Trophoblast cell (in vitro differentiated cells and primary cell): ENCODE measurements around the gene LPXN.

ENCODE experiments used
- DNase-seq, 2 donors: peaks; one replicate each; pipeline ENCODE4 v3.0.0-alpha.2; 2016
- H2AFZ ChIP-seq: 2 replicates; pipeline ENCODE4 v1.6.1; 2013; ENCODE audit warnings: low read length, moderate library complexity, mild to moderate bottlenecking; ENCODE audit not compliant: insufficient read depth, poor library complexity
- H2AK5ac ChIP-seq: 2 replicates; pipeline ENCODE4 v1.6.1; 2013; ENCODE audit warnings: mild to moderate bottlenecking, low read length
- H2BK120ac ChIP-seq: 2 replicates; pipeline ENCODE4 v1.6.1; 2013; ENCODE audit warnings: low read length, mild to moderate bottlenecking, moderate library complexity; ENCODE audit not compliant: insufficient read depth, poor library complexity
- H2BK12ac ChIP-seq: 2 replicates; pipeline ENCODE4 v1.6.1; 2013; ENCODE audit warnings: mild to moderate bottlenecking, low read length, moderate library complexity
- H2BK5ac ChIP-seq: 2 replicates; pipeline ENCODE4 v1.6.1; 2013; ENCODE audit warnings: low read length, low read depth, moderate library complexity, mild to moderate bottlenecking; ENCODE audit not compliant: poor library complexity
- H3K14ac ChIP-seq: 2 replicates; pipeline ENCODE4 v1.6.1; 2013; ENCODE audit warnings: mild to moderate bottlenecking, low read length
- H3K18ac ChIP-seq: 2 replicates; pipeline ENCODE4 v1.6.1; 2013; ENCODE audit warnings: mild to moderate bottlenecking, low read length
- H3K23ac ChIP-seq: 2 replicates; pipeline ENCODE4 v1.6.1; 2013; ENCODE audit warnings: low read length
- H3K27ac ChIP-seq: 2 replicates; pipeline ENCODE4 v1.5.1; 2013; ENCODE audit warnings: low read depth, mild to moderate bottlenecking, inconsistent platforms, low read length, moderate library complexity
- H3K27me3 ChIP-seq: 2 replicates; pipeline ENCODE4 v1.6.1; 2013; ENCODE audit warnings: inconsistent platforms, mild to moderate bottlenecking, low read length, moderate library complexity; ENCODE audit not compliant: insufficient read depth
- H3K36me3 ChIP-seq, 2 experiments: 1 replicate in 1 of 2; 2 replicates in 1 of 2; pipeline ENCODE4 v1.6.1; 2013; ENCODE audit warnings: low read length in 2 of 2, mild to moderate bottlenecking in 2 of 2, moderate library complexity in 1 of 2; ENCODE audit not compliant: insufficient read depth in 2 of 2, control insufficient read depth in 1 of 2
- H3K4ac ChIP-seq: 2 replicates; pipeline ENCODE4 v1.6.1; 2013; ENCODE audit warnings: low read depth, mild to moderate bottlenecking, low read length, moderate library complexity
- H3K4me1 ChIP-seq, 2 experiments: 1 replicate in 1 of 2; 2 replicates in 1 of 2; pipeline ENCODE4 v1.6.1; 2013; ENCODE audit warnings: low read length in 2 of 2, mild to moderate bottlenecking in 2 of 2, moderate library complexity in 1 of 2; ENCODE audit not compliant: insufficient read depth in 2 of 2, control insufficient read depth in 1 of 2
- H3K4me2 ChIP-seq: 2 replicates; pipeline ENCODE4 v1.6.1; 2013; ENCODE audit warnings: inconsistent platforms, mild to moderate bottlenecking, low read length, moderate library complexity
- H3K4me3 ChIP-seq: 2 replicates; pipeline ENCODE4 v1.5.1; 2013; ENCODE audit warnings: mild to moderate bottlenecking, low read depth, low read length, inconsistent platforms
- H3K79me1 ChIP-seq: one replicate; pipeline ENCODE4 v1.6.1; 2013; ENCODE audit warnings: low read length
- H3K79me2 ChIP-seq: 2 replicates; pipeline ENCODE4 v1.6.1; 2013; ENCODE audit warnings: low read length, mild to moderate bottlenecking; ENCODE audit not compliant: control insufficient read depth, insufficient read depth, poor library complexity
- H3K9ac ChIP-seq: 2 replicates; pipeline ENCODE4 v1.6.1; 2013; ENCODE audit warnings: mild to moderate bottlenecking, low read length
- H3K9me3 ChIP-seq: 2 replicates; pipeline ENCODE4 v1.6.1; 2013; ENCODE audit warnings: low read depth, mild to moderate bottlenecking, control low read depth, inconsistent platforms, low read length; ENCODE audit not compliant: insufficient read depth
- H4K12ac ChIP-seq: 2 replicates; pipeline ENCODE4 v1.6.1; 2013; ENCODE audit warnings: low read depth, mild to moderate bottlenecking, low read length, moderate library complexity
- H4K8ac ChIP-seq: 2 replicates; pipeline ENCODE4 v1.6.1; 2013; ENCODE audit warnings: low read depth, mild to moderate bottlenecking, low read length, moderate library complexity
- H4K91ac ChIP-seq: one replicate; pipeline ENCODE4 v1.6.1; 2013; ENCODE audit warnings: low read depth, mild to moderate bottlenecking, low read length, moderate library complexity
- WGBS: extraction: QIAGEN DNeasy Blood & Tissue Kit; methylation state at CpG from one replicate; pipeline ENCODE4 v1.1.7; 2013; ENCODE audit warnings: missing lambda C conversion rate; ENCODE audit not compliant: insufficient read length, insufficient coverage; ENCODE audit errors: extremely low coverage; 5-methylcytosine and 5-hydroxymethylcytosine counted together

Gene LPXN

GRCh38 chr11:58560842-58561241, 14.8 kb downstream of the LPXN start:
- H3K23ac ChIP-seq, result no peak overlapping the region
- H2AK5ac ChIP-seq, result no peak overlapping the region
- no peak overlapping the region for H3K4me3 ChIP-seq
- WGBS, result no CpG with 5 or more reads among the region's 2 CpGs
- no peak overlapping the region for H2BK120ac ChIP-seq
- H4K8ac ChIP-seq, result no peak overlapping the region
- H4K12ac ChIP-seq, result no peak overlapping the region
- no peak overlapping the region for H3K4ac ChIP-seq
- H3K27me3 ChIP-seq, result no peaks in the 10 kb centered on the region
- no peak overlapping the region for H4K91ac ChIP-seq
- H3K4me2 ChIP-seq, result no peak overlapping the region
- H3K9me3 ChIP-seq, result no peaks in the 10 kb centered on the region
- H3K79me1 ChIP-seq, result no peaks in the 10 kb centered on the region
- H2AFZ ChIP-seq, result no peak overlapping the region
- H3K9ac ChIP-seq, result no peak overlapping the region
- H3K79me2 ChIP-seq, result no peaks in the 10 kb centered on the region
- H3K18ac ChIP-seq, result no peak overlapping the region
- H3K27ac ChIP-seq, result no peak overlapping the region
- H3K4me1 ChIP-seq, result no peaks in the 10 kb centered on the region
- no peak for DNase-seq
- H2BK5ac ChIP-seq, result no peak overlapping the region
- no peak overlapping the region for H2BK12ac ChIP-seq
- H3K36me3 ChIP-seq, result no peaks in the 10 kb centered on the region
- H3K14ac ChIP-seq, result no peak overlapping the region

GRCh38 chr11:58549644-58550043, 26.0 kb downstream of the LPXN start:
- WGBS, result no CpG with 5 or more reads among the region's 7 CpGs
- no peaks in the 10 kb centered on the region for H3K9me3 ChIP-seq
- no peak for DNase-seq
- no peak overlapping the region for H3K4me3 ChIP-seq
- no peak overlapping the region for H3K23ac ChIP-seq
- H2AK5ac ChIP-seq, result no peak overlapping the region
- no peaks in the 10 kb centered on the region for H3K36me3 ChIP-seq
- no peaks in the 10 kb centered on the region for H3K79me1 ChIP-seq
- no peak overlapping the region for H3K18ac ChIP-seq
- no peak overlapping the region for H3K27ac ChIP-seq
- no peak overlapping the region for H3K4me2 ChIP-seq
- H3K79me2 ChIP-seq, result no peaks in the 10 kb centered on the region
- H3K4me1 ChIP-seq, result no peaks in the 10 kb centered on the region
- no peak overlapping the region for H2AFZ ChIP-seq
- H4K91ac ChIP-seq, result no peak overlapping the region
- no peak overlapping the region for H2BK120ac ChIP-seq
- no peaks in the 10 kb centered on the region for H3K27me3 ChIP-seq
- no peak overlapping the region for H3K9ac ChIP-seq
- no peak overlapping the region for H2BK5ac ChIP-seq
- H2BK12ac ChIP-seq, result no peak overlapping the region
- H3K4ac ChIP-seq, result no peak overlapping the region
- no peak overlapping the region for H4K12ac ChIP-seq
- H3K14ac ChIP-seq, result no peak overlapping the region
- no peak overlapping the region for H4K8ac ChIP-seq

- Histone ChIP-seq H3K27me3 (no peaks in the 10 kb centered on the region), H3K4me3 (no peak overlapping the region), H3K9ac (no peak overlapping the region), H2AFZ (no peak overlapping the region), H3K4ac (no peak overlapping the region), H4K12ac (no peak overlapping the region), H3K36me3 (no peaks in the 10 kb centered on the region), H3K9me3 (no peaks in the 10 kb centered on the region), H3K18ac (no peak overlapping the region), H4K91ac (no peak overlapping the region), H2BK5ac (no peak overlapping the region), H3K14ac (no peak overlapping the region), H3K4me1 (no peaks in the 10 kb centered on the region), H2AK5ac (no peak overlapping the region), H2BK120ac (no peak overlapping the region), H3K27ac (no peak overlapping the region), H4K8ac (no peak overlapping the region), H3K23ac (no peak overlapping the region), H3K79me2 (no peaks in the 10 kb centered on the region), H3K79me1 (no peaks in the 10 kb centered on the region), H3K4me2 (no peak overlapping the region), H2BK12ac (no peak overlapping the region)
- no peak for DNase-seq
- no CpG with 5 or more reads among the region's 1 CpG for WGBS
Measured at GRCh38 chr11:58546841-58547240, 28.8 kb downstream of the LPXN start.

GRCh38 chr11:58531865-58532341, 43.8 kb downstream of the LPXN start:
- Histone ChIP-seq H2BK120ac (no peak overlapping the region), H3K23ac (no peak overlapping the region), H2BK12ac (no peak overlapping the region), H3K18ac (no peak overlapping the region), H4K91ac (no peak overlapping the region), H3K79me2 (no peaks in the 10 kb centered on the region), H2BK5ac (no peak overlapping the region), H3K4me2 (no peak overlapping the region), H3K9me3 (peaks cover 7% of the 10 kb centered on the region), H3K4me3 (no peak overlapping the region), H4K12ac (no peak overlapping the region), H3K27me3 (no peaks in the 10 kb centered on the region), H3K27ac (no peak overlapping the region), H3K4me1 (no peaks in the 10 kb centered on the region), H3K14ac (no peak overlapping the region), H2AK5ac (no peak overlapping the region), H3K79me1 (no peaks in the 10 kb centered on the region), H3K4ac (no peak overlapping the region), H3K9ac (no peak overlapping the region), H4K8ac (no peak overlapping the region), H2AFZ (no peak overlapping the region), H3K36me3 (peaks cover 0 to 7% of the 10 kb centered on the region in 2 experiments)
- DNase-seq, result no peak
- WGBS, result no CpG with 5 or more reads among the region's 25 CpGs
